HT-29 (cell line): ENCODE measurements around the gene ARL16. TPM values are rescaled to one million over a fixed set of nuclear protein-coding genes. Genes with fewer than 3 reads are reported as not detected.

ENCODE experiments used
- DNase-seq: peaks from one replicate; pipeline ENCODE4 v3.0.0-alpha.2; 2015; ENCODE audit warnings: low spot score
- total RNA-seq: library from RNA; depleted of rRNA; stranded (reverse); fragments of >200 nt; shearing (Covaris generic); gene quantifications from 2 replicates; pipeline ENCODE4 v1.2.3, GENCODE V29; 2014

ARL16 gene
- total RNA-seq, 1 experiment from 2014 or later: 36.5 TPM

DNA sequence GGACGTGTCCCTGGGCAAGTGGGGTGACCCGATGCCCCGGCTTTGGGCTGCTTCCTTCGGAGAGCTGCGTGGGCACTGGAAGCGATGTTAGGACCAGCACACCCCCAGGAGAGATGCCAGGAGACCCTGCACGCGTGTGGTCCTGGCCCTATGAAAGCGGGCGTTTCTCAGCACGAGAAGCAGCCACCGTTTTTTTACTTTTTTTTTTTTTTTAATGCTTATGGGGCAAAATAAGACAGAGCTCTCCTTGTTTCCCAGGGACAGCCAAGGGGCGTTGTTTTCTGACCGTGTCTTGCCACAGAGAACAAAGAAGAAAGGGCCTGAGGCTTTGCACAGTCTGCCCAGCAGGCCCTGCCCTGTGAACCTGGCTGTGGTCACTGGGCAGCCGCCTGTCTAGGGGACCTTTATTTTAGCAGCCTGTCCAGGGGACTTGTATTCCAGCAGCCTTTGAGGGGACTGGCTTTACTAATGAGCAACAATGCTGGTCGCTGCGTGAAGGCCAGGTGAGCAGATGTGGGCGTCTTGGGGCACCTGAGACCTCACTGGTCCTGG lies 29.5 kb upstream of the ARL16 start:
- DNase-seq: peak; percentile 54

DNA sequence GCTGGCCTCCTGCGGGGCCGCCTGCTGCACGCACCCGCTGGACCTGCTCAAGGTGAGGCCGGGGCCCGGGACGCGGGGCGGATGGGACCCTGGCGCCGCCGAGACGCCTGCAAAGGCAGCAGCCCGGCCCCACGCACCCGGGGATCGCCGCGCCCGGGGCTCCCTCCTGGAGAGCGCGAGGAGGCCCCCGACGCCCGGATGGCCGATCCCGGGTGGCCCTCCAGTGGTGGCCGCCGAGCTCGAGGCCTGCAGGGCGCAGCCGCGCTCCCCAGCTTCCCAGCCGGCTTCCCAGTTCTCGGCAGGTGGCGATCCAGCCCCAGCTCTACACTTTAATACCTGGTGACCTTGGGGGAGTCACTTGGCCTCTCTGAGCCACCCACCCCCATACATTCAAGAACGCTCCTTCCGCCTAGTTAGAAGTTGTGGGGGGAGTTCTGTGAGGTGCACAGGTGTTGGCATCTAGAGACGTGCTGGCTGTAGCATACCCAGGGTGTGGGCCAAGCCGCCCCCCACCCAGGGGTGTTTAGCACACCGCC lies 28.9 kb upstream of the ARL16 start:
- DNase-seq: peak; percentile 75

DNA sequence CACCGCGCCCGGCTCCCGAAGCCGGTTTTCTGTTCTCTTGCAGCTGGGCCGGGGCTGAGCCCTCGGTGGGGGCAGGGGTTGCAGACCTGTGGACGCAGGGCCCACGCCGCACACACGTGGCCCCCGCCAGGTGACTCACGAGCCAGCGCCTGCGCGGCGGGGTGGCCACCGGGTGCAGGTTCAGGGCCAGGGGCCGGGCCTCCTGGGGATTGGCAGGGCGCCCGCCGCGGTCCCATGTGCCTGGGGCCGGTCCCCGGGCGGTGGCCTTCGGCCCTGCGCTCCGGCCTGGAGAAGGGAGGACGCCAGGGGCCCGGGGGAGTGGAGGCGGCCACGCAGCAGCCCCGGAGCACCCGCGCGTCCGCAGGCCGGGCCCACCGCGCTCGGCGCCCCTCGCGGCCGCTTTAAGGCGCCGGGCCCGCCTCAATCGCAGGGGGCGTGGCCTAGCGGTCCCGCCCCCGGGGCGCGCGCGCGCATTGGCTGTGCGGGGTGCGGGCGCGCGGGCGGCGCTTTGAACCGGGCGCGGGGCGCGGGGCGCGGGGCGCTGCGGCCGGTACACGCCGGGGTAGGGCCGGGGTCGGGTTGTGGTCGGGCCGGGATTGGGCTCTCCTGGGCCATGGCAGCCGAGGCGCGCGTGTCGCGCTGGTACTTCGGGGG lies 28.3 kb upstream of the ARL16 start, which contains the start of gene SLC25A10:
SLC25A10 (plus strand) TSS at position 471 of the 654 bp plus-strand sequence; CDS start at position 614, 143 bp downstream.
- DNase-seq: peak; percentile 90

DNA sequence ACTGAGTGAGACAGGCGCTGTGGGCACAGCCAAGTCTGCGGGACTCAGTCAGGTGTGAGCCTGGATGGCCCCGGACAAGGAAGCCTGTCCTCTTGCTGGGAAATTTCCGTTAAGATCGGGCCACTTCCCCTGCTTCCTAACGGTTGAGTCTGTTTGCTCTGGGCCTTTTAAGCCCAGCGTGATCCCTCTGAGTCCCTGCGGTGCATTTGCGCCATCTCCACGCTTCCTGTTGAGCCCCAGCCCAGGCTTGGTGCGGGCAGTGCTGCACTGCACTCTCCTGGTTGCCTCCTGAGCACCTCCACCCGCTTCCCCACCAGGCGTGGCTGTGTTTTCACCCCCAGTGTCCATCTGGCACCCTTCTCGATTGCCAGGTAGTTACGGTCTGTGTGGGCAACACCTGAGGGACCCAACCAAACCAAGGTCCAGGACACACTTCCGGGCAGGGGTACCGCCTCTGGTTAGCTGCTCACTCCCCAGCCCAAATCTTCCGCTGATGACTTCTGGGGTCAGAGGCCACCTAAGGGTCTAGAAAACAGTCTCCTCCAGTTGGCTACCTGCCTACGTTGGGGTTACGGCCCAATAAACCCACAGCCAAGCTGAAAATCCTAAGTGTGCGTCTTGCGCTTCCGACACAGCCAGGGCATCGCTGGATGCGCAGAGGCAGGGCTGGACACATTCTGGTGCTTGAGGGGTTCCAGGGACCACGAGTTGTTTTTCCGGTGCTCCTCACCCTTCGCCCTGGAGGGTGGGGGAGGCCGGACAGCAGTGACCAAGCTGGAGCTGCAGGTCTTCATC lies 27.1 kb upstream of the ARL16 start:
- peak; percentile 49 for DNase-seq

DNA sequence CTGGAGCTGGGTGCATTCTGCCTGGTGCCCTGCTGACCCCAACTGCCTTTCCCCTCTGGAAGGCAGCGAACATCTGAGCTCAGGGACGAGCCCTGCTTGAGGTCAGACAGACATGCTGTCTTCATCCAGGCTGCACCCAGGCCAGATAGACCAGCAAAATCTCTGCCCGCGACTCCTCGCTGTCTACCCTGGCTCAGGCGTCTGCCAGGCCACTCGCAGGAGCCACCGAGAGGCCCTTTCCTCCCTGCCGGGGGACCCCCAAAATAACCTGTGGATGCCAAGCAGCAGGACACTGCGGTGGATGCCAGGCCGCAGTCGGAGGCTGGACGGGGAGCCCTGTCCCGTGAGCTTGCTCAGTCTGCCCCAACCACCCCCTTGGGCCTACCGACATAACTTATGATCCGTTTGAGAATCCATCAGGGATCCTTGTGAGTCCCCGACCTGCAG lies 25.2 kb upstream of the ARL16 start:
- no peak for DNase-seq

DNA sequence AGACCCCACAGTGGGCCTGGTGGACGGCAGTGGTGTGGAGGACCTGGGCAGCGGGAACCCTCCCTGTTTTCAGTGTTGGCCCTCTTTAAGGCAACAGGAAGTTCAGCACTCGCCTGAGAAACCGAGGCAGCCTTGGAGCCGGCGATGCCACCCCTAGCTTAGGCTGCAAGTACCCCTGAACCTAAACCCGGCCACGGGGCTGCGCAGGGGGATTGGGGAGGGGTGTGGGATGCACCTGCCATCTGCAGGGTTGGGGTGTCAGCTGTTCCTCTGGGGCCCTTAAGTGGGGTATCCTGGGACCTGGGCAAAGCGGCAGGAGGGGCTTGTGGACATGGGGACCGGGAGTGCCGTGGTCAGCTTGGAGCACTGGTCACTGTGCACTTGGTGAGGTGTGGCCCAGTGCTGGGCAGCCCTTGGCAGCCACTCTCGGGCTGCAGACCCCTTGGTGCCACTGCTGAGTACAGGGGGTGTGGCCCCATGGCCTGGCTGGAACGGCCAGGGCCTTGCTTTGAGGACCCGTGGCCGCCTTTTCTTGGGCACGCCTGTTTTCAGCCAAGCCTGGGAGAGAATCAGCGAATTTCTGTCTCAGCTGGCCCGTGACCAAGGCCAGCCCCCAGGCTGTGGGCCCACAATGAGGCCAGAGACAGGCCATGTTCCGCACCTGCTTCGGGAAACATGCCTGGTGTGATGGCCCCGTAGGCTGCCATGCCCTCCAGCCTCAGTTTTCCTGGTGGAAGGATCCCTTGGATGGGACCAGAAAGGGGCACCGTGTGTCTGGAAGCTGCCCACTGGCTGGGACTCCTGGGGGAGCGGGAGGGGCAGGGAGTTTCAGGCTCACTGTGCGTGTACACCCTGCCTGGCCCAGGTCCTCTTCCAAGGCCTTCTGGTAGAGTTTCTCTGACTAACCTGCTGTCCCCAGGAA lies 24.4 kb upstream of the ARL16 start:
- DNase-seq: no peak

DNA sequence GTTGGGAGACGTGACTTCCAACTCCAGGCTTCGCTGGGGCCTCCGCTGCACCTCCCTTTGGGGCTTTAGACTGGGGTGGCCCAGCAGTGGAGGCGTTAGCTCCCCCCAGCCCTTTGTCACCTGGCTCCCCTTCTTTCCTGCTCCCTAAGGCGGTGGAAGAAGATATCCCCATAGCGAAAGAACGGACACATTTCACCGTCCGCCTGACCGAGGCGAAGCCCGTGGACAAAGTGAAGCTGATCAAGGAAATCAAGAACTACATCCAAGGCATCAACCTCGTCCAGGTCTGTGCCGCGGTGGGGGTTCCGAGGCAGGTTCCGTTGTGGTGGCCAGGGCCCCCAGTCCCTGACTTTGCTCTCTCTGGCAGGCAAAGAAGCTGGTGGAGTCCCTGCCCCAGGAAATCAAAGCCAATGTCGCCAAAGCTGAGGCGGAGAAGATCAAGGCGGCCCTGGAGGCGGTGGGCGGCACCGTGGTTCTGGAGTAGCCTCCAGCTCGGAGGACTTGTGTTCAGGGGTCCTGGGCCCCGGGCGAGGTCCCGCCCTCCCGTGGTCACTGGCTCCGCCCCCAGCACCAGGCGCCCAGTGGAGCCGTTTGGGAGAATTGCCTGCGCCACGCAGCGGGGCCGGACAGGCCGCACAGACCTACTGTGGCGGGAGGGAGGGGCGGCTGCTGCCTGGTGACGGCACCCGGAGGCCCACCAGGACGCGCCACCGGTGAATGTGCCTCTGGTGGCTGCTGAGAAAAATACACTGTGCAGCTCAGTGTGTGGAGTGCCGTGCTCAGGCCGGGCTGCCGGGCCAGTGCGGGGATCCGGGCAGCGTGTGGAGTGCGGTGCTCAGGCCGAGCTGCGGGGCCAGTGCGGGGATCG lies 23.4 kb upstream of the ARL16 start:
- no peak for DNase-seq

DNA sequence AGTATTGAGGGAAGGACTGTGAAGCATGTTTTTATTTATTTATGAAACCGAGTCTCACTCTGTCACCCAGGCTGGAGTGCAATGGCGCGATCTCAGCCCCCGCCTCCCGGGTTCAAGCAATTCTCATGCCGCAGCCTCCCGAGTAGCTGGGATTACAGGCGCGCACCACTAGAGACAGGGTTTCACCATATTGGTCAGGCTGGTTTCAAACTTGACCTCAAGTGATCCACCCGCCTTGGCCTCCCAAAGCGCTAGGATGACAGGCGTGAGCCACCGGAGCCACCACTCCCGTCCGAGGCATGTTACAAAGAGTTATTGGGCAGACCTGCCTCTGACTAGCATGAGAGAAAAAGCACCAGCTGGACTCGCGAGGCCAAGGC lies 22.6 kb upstream of the ARL16 start:
- DNase-seq: no peak

DNA sequence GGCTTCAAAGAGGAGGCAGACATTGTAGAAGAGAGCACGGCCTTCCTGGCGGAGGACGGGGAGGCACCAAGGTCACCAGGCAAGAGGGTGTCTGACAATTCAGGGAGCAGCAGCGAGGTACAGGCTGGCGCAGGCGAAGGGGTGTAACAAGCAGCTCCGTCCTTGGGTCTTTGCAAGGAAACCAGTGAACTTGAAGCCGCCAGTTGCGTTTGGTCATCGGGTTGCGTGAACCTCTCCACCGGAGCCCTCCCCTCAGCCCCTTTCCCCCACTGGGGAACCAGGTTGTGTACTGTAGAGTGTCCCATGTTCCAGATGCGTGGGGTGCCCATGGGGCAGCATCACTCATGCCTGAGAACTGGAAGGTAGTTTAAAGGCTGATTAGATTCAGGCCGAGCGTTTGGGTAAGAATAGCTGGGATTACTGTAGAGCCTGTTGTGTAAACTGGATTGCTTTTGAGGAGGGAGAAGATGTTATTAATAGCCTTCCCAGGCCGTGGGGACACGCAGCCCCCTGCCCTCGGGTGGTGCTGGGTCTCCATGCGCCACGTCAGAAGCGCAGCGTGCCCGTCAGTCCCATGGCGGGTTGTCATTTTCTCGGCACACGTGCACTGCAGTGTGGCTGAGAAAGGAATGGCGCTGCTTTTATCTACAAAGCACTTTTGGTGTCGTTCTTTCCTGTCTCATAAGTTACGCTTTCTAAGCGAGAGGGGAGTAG lies 22.1 kb upstream of the ARL16 start:
- no peak for DNase-seq

DNA sequence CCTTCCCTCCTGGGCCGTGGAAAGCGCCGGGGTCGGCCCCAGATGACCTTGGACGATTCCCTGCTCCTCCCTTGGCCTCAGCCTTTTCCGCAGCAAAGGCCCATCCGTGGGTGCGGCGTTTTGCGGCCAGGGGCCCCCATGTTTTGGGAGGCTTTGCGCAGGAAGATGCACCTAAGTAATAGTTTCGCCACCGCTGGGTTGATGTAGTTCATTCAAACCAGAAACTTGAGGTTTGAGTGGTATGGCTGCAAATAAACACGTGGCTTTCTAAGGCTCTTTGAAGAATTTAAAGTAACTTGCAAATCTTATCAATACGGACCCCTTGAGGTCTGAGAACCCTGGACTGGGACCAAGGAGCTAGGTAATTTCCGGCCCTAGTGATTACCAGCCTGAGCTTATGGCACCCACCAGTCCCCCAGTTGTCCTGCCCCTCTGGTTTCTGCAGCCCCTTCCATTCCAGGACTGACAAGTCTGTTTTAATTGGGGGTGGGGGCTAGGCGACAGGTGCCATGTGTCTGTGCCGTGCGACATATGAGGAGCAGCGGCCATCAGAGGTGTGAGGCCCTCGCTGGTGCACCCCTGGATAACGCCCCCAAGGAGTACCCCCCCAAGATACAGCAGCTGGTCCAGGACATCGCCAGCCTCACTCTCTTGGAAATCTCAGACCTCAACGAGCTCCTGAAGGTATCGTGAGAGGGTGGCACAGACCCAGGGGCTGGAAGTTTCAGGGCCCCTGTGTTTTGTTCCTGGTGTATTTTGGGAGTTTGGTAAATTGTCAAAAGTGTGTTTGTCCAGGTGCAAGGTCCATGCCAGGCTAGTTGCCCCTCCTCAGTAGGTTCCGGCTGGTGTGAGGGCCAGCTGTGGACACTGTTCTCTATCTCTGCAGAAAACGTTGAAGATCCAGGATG lies 20.4 kb upstream of the ARL16 start:
- no peak for DNase-seq

DNA sequence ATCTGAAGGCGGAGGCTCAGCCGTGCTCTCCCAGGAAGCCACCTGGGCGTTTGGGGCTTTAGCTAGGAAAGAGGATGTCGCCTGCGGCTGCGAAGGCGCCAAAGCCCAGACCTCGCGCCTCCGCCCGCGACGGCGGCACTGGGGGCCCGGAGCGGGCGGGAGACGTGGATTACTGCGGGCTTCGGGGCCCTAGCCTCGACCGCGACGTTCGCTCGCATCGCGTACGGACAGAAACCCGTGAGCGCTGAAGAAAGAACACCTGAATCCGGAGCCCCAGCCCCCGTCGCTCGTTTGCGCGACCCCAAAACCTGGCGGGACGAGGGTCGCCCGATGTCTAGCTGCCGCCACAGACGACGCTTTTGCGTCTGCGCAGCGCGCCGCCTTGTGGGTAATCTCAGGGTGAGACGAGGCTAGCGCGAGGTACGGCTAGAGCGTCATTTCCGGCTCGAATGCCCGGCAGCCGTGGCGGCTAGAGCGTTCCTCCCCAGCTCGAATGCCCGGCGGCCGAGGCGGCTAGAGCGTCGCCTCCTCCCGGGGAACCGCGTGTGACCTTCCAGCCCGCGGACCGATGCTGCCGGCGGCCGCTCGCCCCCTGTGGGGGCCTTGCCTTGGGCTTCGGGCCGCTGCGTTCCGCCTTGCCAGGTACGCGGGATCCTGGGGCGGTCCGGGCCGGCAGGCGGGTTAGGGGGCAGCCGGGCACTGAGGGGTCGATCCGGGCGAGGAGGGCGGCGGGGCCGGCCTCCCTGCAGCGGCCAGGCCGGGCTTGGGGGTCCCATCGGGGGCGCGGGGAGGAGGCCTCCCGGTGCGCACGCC lies 19.5 kb upstream of the ARL16 start, which contains the start of gene MRPL12:
MRPL12 (plus strand) TSS at position 434 of the 813 bp plus-strand sequence; CDS start at position 569, 135 bp downstream.
- peak; percentile 96 for DNase-seq

DNA sequence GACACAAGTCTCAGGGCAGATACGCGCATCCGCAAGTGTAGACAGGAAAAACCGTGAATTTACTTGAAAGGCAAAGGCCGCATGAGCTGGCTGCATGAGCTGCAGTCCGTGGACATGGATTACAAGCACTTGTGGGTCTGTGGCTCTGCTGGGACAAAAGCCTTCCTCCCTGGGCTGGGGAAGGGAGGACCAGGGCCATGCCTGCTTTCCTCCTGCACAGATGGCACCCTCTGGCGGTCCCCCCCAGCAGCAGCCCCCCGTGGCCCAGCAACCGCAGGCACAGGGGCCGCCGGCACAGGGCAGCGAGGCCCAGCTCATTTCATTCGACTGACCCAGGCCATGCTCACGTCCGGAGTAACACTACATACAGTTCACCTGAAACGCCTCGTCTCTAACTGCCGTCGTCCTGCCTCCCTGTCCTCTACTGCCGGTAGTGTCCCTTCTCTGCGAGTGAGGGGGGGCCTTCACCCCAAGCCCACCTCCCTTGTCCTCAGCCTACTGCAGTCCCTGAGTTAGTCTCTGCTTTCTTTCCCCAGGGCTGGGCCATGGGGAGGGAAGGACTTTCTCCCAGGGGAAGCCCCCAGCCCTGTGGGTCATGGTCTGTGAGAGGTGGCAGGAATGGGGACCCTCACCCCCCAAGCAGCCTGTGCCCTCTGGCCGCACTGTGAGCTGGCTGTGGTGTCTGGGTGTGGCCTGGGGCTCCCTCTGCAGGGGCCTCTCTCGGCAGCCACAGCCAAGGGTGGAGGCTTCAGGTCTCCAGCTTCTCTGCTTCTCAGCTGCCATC lies 17.9 kb upstream of the ARL16 start:
- peak; percentile 19 for DNase-seq

DNA sequence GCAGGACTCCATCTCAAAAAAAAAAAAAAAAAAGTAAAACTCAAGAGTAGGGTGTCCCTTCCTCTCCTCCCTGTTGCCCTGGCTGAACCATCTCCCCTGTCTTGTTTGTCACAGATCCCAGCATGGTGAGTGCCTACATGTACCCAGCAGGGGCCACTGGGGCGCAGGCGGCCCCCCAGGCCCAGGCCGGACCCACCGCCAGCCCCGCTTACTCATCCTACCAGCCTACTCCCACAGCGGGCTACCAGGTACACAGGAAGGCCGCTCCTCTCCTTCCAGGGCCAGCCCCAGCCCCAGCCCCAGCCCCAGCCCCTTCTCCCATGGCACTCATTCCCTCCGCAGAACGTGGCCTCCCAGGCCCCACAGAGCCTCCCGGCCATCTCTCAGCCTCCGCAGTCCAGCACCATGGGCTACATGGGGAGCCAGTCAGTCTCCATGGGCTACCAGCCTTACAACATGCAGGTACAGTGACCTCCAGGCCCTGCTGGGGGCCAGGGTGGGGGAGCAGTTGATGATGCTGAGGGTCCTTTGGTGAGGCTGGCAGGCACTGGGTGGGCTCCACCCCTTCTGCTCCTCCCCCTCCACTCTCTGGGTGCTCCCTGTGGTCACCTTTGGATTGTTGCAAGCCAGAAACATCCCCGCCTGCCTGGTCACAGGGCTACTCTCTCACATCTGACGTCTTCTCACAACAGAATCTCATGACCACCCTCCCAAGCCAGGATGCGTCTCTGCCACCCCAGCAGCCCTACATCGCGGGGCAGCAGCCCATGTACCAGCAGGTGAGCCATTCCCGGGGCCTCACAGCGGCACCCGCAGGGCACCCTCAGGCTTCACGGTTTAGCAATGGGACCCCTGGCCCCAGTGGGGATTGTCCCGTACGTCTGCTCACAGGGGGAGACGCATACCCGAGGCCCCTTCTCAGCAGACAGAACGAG lies 17.0 kb upstream of the ARL16 start:
- no peak for DNase-seq

DNA sequence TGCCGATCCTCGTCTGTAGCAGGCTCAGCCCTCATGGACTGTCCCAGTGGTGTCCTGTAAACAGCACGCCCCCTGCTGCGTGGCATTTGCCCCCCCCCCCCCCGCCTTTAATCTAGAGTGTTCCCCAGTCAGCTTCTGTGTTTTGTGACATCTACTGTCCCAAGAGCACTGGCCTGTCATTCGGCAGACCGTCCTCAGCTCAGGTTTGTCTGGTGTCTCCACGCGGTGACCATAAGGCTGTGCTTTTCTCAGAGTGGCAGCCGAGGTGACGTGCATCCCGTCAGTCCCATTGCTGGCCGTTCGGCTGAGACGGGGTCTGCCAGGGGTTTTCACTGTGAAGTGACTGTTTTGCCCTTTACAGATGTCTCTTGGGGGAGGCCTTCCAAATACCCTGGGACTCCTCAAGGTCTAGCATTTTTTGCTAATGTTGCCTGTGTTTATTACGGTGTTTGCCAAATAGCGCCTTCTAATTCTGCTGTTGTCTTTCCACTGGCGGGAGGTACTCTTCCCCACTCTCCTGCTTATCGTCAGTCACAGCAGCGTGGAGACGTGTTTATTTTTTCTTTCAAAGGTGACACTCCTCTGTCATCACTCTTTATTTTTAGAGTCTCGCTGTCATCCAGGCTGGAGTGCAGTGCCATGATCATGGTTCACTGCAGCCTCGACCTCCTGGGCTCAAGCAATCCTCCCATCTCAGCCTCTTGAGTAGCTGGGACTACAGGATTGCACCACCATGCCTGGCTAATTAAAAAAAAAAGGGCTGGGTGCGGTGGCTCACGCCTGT lies 13.9 kb upstream of the ARL16 start:
- DNase-seq: no peak
